ENCODE measurements around the gene NCOA6.

DNA sequence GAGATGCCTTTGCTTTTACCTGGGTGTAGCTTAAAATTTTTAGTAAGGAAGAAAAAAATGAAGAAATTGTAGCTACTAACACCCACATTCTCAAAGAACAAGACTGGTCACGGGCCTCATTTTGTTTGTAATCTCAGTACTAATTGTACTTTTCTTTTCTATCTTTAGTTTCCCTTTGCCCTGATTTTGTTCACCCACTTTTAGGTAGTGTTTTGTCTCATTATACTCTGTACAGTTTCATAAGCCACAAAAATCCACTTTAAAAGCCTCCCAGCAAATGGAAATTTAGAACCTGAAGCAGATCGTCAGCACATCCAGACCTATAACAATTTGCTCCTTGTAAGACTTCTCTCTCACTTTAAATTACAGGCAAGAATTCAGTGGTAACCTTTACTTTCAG lies 78.0 kb downstream of the NCOA6 start:
- TF ChIP-seq, protein P1, sequence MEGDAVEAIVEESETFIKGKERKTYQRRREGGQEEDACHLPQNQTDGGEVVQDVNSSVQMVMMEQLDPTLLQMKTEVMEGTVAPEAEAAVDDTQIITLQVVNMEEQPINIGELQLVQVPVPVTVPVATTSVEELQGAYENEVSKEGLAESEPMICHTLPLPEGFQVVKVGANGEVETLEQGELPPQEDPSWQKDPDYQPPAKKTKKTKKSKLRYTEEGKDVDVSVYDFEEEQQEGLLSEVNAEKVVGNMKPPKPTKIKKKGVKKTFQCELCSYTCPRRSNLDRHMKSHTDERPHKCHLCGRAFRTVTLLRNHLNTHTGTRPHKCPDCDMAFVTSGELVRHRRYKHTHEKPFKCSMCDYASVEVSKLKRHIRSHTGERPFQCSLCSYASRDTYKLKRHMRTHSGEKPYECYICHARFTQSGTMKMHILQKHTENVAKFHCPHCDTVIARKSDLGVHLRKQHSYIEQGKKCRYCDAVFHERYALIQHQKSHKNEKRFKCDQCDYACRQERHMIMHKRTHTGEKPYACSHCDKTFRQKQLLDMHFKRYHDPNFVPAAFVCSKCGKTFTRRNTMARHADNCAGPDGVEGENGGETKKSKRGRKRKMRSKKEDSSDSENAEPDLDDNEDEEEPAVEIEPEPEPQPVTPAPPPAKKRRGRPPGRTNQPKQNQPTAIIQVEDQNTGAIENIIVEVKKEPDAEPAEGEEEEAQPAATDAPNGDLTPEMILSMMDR (IDR thresholded peaks at IDR 0.05; ENCODE audit: low read depth, low read length, poor library complexity, severe bottlenecking): no peak
- TF ChIP-seq EZH2phosphoT487 (IDR thresholded peaks at IDR 0.05; ENCODE audit: borderline replicate concordance, low read length): no peak

All from DOHH2 (cell line).